ENCODE data around the gene SLC25A4.
"Not testable (repeated sequence)": the region's sequence is repeated elsewhere in the genome, so short reads cannot be mapped to it uniquely, and the experiment has no call there.

The SLC25A4 gene

DNA sequence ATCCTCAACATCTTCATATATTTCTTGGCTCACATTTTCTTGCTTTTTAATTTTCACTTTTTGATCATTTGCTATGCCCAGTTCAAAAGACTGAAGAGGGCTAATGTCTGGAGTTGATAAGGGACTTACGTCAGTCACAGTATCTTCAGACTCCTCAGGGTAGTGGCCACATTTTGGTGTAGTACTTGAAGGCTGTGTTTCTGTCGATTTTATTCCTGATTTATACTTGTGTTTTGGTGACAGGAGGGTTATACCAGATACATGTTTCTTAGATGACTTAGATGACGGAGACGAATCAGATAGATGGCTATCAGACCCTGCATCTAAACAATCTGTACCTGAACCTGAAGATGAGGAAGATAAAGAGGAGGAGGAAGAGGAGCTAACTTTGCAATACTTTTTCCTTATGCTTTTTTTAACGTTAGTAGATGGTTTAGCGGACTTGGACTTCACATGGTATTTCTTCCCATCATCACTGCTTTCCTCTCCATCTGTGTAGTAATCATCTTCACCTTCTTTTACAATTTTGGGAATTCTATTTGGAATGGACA, 47.3 kb downstream of the SLC25A4 start:
- TF ChIP-seq CTCF (IDR thresholded peaks at IDR 0.05; ENCODE audit: low read depth, low read length): no peak
- no peak for DNase-seq (ENCODE audit: low read depth in 2 of 2)
- no peak overlapping the region for H3K4me3 ChIP-seq (replicated peaks in 1 of 2; ENCODE audit: low read depth in 2 of 2, low read length in 2 of 2)

GRCh38 chr4:185192059-185192458, 49.0 kb downstream of the SLC25A4 start:
- TF ChIP-seq CTCF (IDR thresholded peaks at IDR 0.05; ENCODE audit: low read depth, low read length): no peak
- DNase-seq (ENCODE audit: low read depth in 2 of 2): no peak
- H3K4me3 ChIP-seq (replicated peaks in 1 of 2; ENCODE audit: low read depth in 2 of 2, low read length in 2 of 2): no peak overlapping the region

DNA sequence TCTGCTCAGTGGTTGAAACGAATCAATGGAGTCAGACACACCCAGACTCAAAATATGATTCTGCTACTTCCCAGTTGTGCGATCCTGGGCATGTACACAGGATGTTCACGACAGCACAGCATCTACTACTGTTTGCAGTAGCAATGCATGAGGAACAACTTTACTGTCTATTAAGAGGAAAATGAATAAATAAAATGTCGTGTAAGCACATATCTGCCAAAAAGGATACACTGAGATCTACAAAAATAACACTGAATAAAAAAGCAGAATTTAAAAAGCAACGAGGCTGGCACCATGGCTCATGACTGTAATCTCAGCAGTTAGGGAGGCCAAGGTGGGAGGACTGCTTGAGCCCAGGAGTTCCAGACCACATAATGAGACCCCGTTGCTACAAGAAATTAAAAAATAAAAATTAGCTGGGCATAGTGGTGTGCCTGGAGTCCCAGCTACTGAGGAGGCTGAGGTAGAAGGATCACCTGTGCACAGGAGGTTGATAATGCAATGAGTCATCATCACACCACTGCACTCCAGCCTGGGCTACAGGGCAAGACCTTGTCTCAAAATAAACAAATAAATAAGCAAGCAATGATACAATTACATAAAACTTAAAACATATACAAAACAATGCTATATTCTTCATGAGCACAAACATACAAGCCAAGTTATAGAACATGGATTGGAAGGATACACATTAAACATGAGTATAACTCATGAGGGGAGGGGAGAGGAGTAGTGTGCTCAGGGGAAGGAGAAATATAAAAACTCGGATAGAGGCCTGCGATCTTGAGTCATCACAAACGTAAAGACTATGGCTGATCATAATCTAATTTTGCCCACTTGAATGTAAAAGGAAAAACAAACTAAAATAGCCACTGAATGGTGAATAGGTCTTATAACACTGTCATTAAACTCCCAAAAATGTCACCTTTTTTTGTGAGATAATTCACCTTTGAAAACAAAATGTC, 52.1 kb downstream of the SLC25A4 start:
- TF ChIP-seq CTCF (IDR thresholded peaks at IDR 0.05; ENCODE audit: low read depth, low read length): no peak
- H3K4me3 ChIP-seq (replicated peaks in 1 of 2; ENCODE audit: low read depth in 2 of 2, low read length in 2 of 2): no peak overlapping the region
- DNase-seq (ENCODE audit: low read depth in 2 of 2): no peak

- no peak for DNase-seq (ENCODE audit: low read depth in 2 of 2)
- no peak for TF ChIP-seq CTCF (IDR thresholded peaks at IDR 0.05; ENCODE audit: low read depth, low read length)
- no peak overlapping the region for H3K4me3 ChIP-seq (replicated peaks in 1 of 2; ENCODE audit: low read depth in 2 of 2, low read length in 2 of 2)
Measured at GRCh38 chr4:185196437-185196836, 53.4 kb downstream of the SLC25A4 start.

DNA sequence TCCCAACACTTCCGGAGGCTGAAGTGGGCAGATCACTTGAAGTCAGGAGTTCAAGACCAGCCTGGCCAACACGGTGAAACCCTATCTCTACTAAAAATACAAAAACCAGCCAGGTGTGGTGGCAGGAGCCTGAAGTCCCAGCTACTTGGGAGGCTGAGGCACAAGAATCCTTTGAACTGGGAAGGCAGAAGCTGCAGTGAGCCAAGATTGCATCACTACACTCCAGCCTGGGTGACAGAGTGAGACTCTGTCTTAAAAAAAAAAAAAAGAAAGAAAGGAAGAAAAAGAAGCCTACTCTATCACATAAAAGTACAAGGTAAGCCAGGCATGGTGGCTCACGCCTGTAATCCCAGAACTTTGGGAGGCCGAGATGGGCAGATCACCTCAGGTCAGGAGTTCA, 55.1 kb downstream of the SLC25A4 start:
- DNase-seq (ENCODE audit: low read depth in 2 of 2); H3K4me3 ChIP-seq (replicated peaks in 1 of 2; ENCODE audit: low read depth in 2 of 2, low read length in 2 of 2): not testable (repeated sequence)

All from cardiac fibroblast (primary cell).